Measurements from ENCODE around the gene PAEP.

The PAEP gene

DNA sequence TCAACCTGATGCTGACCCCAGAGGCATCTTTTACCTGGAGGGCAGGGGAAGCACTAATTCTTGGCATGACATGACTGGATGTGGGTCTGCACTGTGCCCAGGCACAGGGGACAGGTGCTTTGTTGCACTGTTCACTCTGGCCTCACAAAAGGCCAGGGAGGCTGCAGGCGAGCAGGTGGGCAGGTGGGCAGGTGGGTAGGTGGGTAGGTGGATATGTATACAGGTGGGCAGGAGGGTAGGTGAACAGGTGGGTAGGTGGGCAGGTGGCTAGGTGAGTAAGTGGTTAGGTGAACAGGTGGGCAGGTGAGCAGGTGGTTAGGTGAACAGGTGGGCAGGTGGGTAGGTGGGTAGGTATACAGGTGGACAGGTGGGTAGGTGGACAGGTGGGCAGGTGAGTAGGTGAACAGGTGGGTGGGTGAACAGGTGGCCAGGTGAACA lies 1.5 kb downstream of the PAEP start:
- ChIA-PET CTCF (no interaction called here), POLR2A (no interaction called here)
- no peak for DNase-seq (ENCODE audit: low read depth, low spot score)
- TF ChIP-seq, protein P1, sequence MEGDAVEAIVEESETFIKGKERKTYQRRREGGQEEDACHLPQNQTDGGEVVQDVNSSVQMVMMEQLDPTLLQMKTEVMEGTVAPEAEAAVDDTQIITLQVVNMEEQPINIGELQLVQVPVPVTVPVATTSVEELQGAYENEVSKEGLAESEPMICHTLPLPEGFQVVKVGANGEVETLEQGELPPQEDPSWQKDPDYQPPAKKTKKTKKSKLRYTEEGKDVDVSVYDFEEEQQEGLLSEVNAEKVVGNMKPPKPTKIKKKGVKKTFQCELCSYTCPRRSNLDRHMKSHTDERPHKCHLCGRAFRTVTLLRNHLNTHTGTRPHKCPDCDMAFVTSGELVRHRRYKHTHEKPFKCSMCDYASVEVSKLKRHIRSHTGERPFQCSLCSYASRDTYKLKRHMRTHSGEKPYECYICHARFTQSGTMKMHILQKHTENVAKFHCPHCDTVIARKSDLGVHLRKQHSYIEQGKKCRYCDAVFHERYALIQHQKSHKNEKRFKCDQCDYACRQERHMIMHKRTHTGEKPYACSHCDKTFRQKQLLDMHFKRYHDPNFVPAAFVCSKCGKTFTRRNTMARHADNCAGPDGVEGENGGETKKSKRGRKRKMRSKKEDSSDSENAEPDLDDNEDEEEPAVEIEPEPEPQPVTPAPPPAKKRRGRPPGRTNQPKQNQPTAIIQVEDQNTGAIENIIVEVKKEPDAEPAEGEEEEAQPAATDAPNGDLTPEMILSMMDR (IDR thresholded peaks at IDR 0.05; ENCODE audit: insufficient read depth, low read length, missing control alignments), result no peak
- no peak overlapping the region for H3K4me3 ChIP-seq (ENCODE audit: low read depth, low read length)

DNA sequence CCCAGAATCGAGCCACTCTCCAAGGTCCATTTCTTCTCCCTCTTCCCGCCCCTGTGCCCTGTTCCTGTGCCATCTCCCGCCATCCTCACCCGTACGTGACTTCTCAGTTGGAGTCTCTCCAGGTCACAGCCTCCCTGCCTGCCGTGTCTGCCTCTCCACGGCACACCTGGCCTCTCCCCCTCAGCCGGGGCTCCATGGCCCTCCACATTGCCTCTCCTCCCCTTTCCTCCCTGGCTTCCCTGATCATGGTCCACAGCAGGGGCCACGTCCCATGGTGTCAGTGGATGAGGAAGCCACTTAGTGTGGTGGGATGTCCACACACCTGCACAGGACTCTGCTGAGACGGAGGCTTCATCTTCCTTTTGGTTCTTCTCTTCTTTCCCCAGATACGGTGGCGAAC lies 2.3 kb downstream of the PAEP start:
- DNase-seq (ENCODE audit: low read depth, low spot score), result no peak
- H3K4me3 ChIP-seq (ENCODE audit: low read depth, low read length), result no peak overlapping the region
- CTCF ChIA-PET, result no interaction called here
- POLR2A ChIA-PET, result no interaction called here
- TF ChIP-seq, protein P1 (IDR thresholded peaks at IDR 0.05; ENCODE audit: insufficient read depth, low read length, missing control alignments), result no peak

DNA sequence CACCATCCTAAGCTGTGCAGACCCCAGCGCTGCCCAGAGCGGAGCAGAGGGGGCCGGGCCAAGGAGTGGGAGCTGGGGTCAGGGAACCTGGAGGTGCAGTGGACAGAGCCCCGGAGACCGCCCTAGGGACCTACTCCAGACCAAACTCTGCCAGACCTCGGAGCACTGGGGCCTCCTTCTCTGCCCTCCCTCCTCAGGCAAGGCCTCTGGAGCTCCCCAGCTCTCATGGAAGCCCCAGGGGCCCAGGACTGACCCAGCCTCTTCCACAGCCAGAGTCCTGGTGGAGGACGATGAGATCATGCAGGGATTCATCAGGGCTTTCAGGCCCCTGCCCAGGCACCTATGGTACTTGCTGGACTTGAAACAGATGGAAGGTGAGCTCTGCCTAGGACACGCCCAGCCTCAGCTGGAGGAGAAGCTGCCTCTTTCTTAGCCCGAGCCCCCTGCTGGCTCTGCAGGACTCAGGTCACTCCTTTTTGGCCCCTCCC lies 3.6 kb downstream of the PAEP start:
- DNase-seq (ENCODE audit: low read depth, low spot score), result no peak
- POLR2A ChIA-PET, result no interaction called here
- CTCF ChIA-PET, result interaction anchor here (1.1 kb wide), 1 partner anchor 33 kb away, joined by 3 read pairs; no protein-coding TSS in a partner anchor
- H3K4me3 ChIP-seq (ENCODE audit: low read depth, low read length), result no peak overlapping the region
- TF ChIP-seq, protein P1 (IDR thresholded peaks at IDR 0.05; ENCODE audit: insufficient read depth, low read length, missing control alignments), result no peak

DNA sequence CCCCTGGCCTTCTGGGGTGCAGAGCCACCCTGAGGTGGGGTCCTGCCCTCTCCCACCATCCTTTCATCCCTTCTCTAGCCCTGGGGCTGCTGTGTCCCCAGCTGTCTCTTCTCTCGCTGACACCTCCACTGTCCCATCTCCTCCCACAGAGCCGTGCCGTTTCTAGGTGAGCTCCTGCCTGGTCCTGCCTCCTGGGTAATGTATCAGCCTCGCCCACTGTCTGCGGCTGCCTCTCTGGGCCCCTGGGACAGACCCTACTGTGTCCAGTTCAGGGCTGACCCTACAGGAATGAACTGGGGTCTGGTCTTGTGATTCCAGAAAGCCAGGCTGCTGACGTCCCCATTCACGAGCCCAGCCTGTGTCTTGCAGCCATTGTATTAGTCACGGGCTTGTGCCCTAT lies 4.1 kb downstream of the PAEP start:
- TF ChIP-seq, protein P1 (IDR thresholded peaks at IDR 0.05; ENCODE audit: insufficient read depth, low read length, missing control alignments), result no peak
- DNase-seq (ENCODE audit: low read depth, low spot score), result no peak
- ChIA-PET POLR2A (no interaction called here), CTCF (interaction anchor here (1.1 to 1.7 kb wide), 2 partner anchors 9 to 32 kb away, joined by 3 read pairs; no protein-coding TSS in a partner anchor)
- no peak overlapping the region for H3K4me3 ChIP-seq (ENCODE audit: low read depth, low read length)

DNA sequence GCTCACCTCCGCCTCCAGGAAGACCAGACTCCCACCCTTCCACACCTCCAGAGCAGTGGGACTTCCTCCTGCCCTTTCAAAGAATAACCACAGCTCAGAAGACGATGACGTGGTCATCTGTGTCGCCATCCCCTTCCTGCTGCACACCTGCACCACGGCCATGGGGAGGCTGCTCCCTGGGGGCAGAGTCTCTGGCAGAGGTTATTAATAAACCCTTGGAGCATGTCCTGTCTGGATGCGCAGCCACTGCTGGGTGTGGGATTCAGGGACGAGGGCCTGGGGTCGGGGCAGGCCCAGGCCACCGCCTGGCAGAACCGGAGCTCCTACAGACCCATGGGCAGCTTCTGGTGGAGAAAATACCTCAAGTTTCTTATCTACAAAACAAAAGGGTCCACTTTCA lies 5.0 kb downstream of the PAEP start:
- TF ChIP-seq, protein P1 (IDR thresholded peaks at IDR 0.05; ENCODE audit: insufficient read depth, low read length, missing control alignments), result no peak
- H3K4me3 ChIP-seq (ENCODE audit: low read depth, low read length), result no peak overlapping the region
- no peak for DNase-seq (ENCODE audit: low read depth, low spot score)
- CTCF ChIA-PET, result interaction anchor here (1.5 to 1.7 kb wide), 2 partner anchors 10 to 37 kb away, joined by 3 read pairs; no protein-coding TSS in a partner anchor
- POLR2A ChIA-PET, result no interaction called here

DNA sequence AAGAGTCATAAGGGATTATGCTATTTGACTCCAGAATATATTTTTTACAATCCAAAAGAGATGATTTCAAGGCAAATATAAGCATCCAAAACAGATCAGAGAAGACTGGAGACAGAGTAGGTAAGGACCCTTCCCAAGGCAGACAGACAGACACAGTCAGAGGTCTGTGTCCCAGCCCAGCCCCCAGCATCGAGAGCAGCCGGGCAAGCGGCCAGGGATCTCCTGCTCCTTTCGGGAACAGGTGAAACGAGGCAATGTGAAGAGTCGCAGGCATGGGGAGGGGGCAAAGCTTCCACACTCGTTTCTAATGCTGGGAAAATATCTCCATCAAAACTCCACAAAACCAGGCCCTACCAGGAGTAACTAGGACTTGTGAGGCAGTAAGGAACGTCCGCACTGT lies 5.8 kb downstream of the PAEP start:
- TF ChIP-seq, protein P1 (IDR thresholded peaks at IDR 0.05; ENCODE audit: insufficient read depth, low read length, missing control alignments), result no peak
- no peak for DNase-seq (ENCODE audit: low read depth, low spot score)
- CTCF ChIA-PET, result interaction anchor here (1.5 to 1.7 kb wide), 2 partner anchors 10 to 36 kb away, joined by 3 read pairs; no protein-coding TSS in a partner anchor
- no peak overlapping the region for H3K4me3 ChIP-seq (ENCODE audit: low read depth, low read length)
- POLR2A ChIA-PET, result no interaction called here
